Measurements from ENCODE around the gene RASL11A. TPM values are rescaled to one million over a fixed set of nuclear protein-coding genes. Genes with fewer than 3 reads are reported as not detected.

RASL11A gene
- total and polyA plus RNA-seq, 12 donors: 1.8 to 68.7 (median 4.9) TPM

- intact Hi-C loops (cut with DNase I): no loop called here
- peaks cover 0 to 10% (median 0%) of the 10 kb centered on the region in 7 donors for H3K27me3 ChIP-seq
- H3K27ac ChIP-seq: no peak overlapping the region
- 70 to 83% methylated on average over 4 of the region's 4 CpGs for WGBS, 2 donors
- no peak overlapping the region for H3K4me3 ChIP-seq
- H3K4me1 ChIP-seq: no peaks in the 10 kb centered on the region
- DNase-seq (no peak), ATAC-seq (no peak)
- no peak for TF ChIP-seq CTCF (IDR thresholded peaks at IDR 0.05)
- H3K9me3 ChIP-seq: peaks cover 0 to 8% (median 0%) of the 10 kb centered on the region in 11 donors
- no peaks in the 10 kb centered on the region for H3K36me3 ChIP-seq
Measured at GRCh38 chr13:27302643-27303262, 32.1 kb downstream of the RASL11A start.

- no peak for TF ChIP-seq CTCF (IDR thresholded peaks at IDR 0.05)
- Histone ChIP-seq H3K4me1 (no peaks in the 10 kb centered on the region), H3K9me3 (peaks cover 0 to 8% (median 0%) of the 10 kb centered on the region in 11 donors), H3K27me3 (peaks cover 0 to 4% (median 0%) of the 10 kb centered on the region in 7 donors), H3K36me3 (no peaks in the 10 kb centered on the region), H3K27ac (no peak overlapping the region), H3K4me3 (no peak overlapping the region)
- no peak for DNase-seq
- ATAC-seq: no peak
- intact Hi-C loops (cut with DNase I): no loop called here
- WGBS, 2 donors: 92% methylated on average over 4 of the region's 4 CpGs
Measured at GRCh38 chr13:27304099-27304498, 33.5 kb downstream of the RASL11A start.

DNA sequence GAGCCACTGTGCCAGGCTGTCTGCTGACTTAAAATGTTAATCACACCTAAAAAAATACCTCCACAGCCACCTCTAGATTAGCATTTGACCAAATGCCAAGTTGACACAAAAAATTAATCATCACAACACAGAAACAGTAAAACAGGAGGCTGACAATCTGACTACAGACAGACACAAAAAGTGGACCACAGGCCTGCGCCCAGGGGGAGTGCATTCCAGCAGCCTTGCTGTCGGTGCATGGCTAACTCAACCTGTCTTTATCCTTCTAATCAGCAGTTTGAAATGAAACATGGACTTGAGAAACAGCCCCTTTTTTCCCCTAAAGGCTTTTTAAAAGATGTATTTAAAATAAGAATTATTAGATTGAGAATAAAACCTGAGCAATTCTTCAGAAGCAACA is 34.0 kb downstream of the RASL11A start:
- DNase-seq (no peak), ATAC-seq (no peak)
- no peak overlapping the region for H3K4me3 ChIP-seq
- no peak for TF ChIP-seq CTCF (IDR thresholded peaks at IDR 0.05)
- WGBS, 2 donors: 76% methylated on average over 2 of the region's 2 CpGs
- intact Hi-C loops (cut with DNase I): no loop called here
- no peaks in the 10 kb centered on the region for H3K4me1 ChIP-seq
- H3K36me3 ChIP-seq: no peaks in the 10 kb centered on the region
- H3K27me3 ChIP-seq: peaks cover 0 to 4% (median 0%) of the 10 kb centered on the region in 7 donors
- peaks cover 0 to 8% (median 0%) of the 10 kb centered on the region in 11 donors for H3K9me3 ChIP-seq
- no peak overlapping the region for H3K27ac ChIP-seq

GRCh38 chr13:27306364-27306763 is 35.7 kb downstream of the RASL11A start:
- H3K4me1 ChIP-seq: no peaks in the 10 kb centered on the region
- intact Hi-C loops (cut with DNase I): no loop called here
- no peak overlapping the region for H3K4me3 ChIP-seq
- peaks cover 0 to 8% (median 0%) of the 10 kb centered on the region in 11 donors for H3K9me3 ChIP-seq
- DNase-seq (no peak), ATAC-seq (no peak)
- H3K36me3 ChIP-seq: no peaks in the 10 kb centered on the region
- peaks cover 0 to 3% (median 0%) of the 10 kb centered on the region in 7 donors for H3K27me3 ChIP-seq
- WGBS, 2 donors: 71 to 79% methylated on average over 5 of the region's 5 CpGs
- no peak overlapping the region for H3K27ac ChIP-seq
- no peak for TF ChIP-seq CTCF (IDR thresholded peaks at IDR 0.05)

Data from heart right ventricle (tissue), 16 donors.